Ascending aorta (tissue), 2 donors: ENCODE measurements around the gene PPP1R16B. TPM values are rescaled to one million over a fixed set of nuclear protein-coding genes. Genes with fewer than 3 reads are reported as not detected.

Source experiments
- DNase-seq, 2 donors: peaks; one replicate each; pipeline ENCODE4 v3.0.0-alpha.2; 2019; ENCODE audit warnings: low spot score in 2 of 2
- H3K27ac ChIP-seq, 2 donors: fragments of 200-600 bp; sonication (generic); one replicate each; pipeline ENCODE4 v1.5.1; 2016 to 2017; ENCODE audit warnings: mild to moderate bottlenecking in 1 of 2
- H3K27me3 ChIP-seq: fragments of 200-600 bp; sonication (generic); one replicate; pipeline ENCODE4 v1.5.1; 2017
- H3K36me3 ChIP-seq, 2 donors: fragments of 200-600 bp; sonication (generic); one replicate each; pipeline ENCODE4 v1.5.1; 2016
- H3K4me1 ChIP-seq, 2 donors: fragments of 200-600 bp; sonication (generic); one replicate each; pipeline ENCODE4 v1.5.1; 2016 to 2017; ENCODE audit warnings: mild to moderate bottlenecking in 1 of 2
- H3K4me3 ChIP-seq, 2 donors: fragments of 200-600 bp; sonication (generic); one replicate each; pipeline ENCODE4 v1.5.1; 2016 to 2017; ENCODE audit warnings: mild to moderate bottlenecking in 1 of 2
- H3K9me3 ChIP-seq, 2 donors: fragments of 200-600 bp; sonication (generic); one replicate each; pipeline ENCODE4 v1.5.1; 2016
- CTCF ChIP-seq, 3 experiments: fragments of 200-600 bp in 2 of 3; fragments of 450-650 bp in 1 of 3; sonication (generic) in 2 of 3; IDR thresholded peaks; one replicate each; pipeline ENCODE4 v1.5.1; 2016 to 2019; ENCODE audit warnings: antibody characterized with exemption in 3 of 3, mild to moderate bottlenecking in 1 of 3, moderate library complexity in 1 of 3
- intact Hi-C: fragments of 100-400 bp; cut with DNase I; formaldehyde crosslinking; loops from one replicate; pipeline ENCODE4 v1.15.1; 2023
- total RNA-seq: library from RNA; depleted of rRNA; stranded (reverse); fragments of >200 nt; gene quantifications from one replicate; pipeline ENCODE4 v1.1.0, GENCODE V29; 2016

The PPP1R16B gene
- total RNA-seq, 1 donor from 2014 or later, result 26.4 TPM

GRCh38 chr20:38941726-38942389 lies 136.4 kb downstream of the PPP1R16B start:
- no peak for DNase-seq
- intact Hi-C loops, result no loop called here
- Histone ChIP-seq H3K36me3 (no peaks in the 10 kb centered on the region), H3K4me1 (no peaks in the 10 kb centered on the region), H3K27ac (no peak overlapping the region), H3K9me3 (no peaks in the 10 kb centered on the region), H3K4me3 (no peak overlapping the region), H3K27me3 (no peaks in the 10 kb centered on the region)
- TF ChIP-seq CTCF (IDR thresholded peaks at IDR 0.05), result no peak

- no peak for TF ChIP-seq CTCF (IDR thresholded peaks at IDR 0.05)
- Histone ChIP-seq H3K27ac (no peak overlapping the region), H3K9me3 (no peaks in the 10 kb centered on the region), H3K27me3 (no peaks in the 10 kb centered on the region), H3K4me1 (no peaks in the 10 kb centered on the region), H3K4me3 (no peak overlapping the region), H3K36me3 (no peaks in the 10 kb centered on the region)
- no peak for DNase-seq
- intact Hi-C loops, result no loop called here
Observed at GRCh38 chr20:38945012-38945411, 139.5 kb downstream of the PPP1R16B start.

GRCh38 chr20:38946836-38947235 lies 141.3 kb downstream of the PPP1R16B start:
- H3K36me3 ChIP-seq, result no peaks in the 10 kb centered on the region
- intact Hi-C loops, result no loop called here
- DNase-seq, result no peak
- no peaks in the 10 kb centered on the region for H3K4me1 ChIP-seq
- no peak for TF ChIP-seq CTCF (IDR thresholded peaks at IDR 0.05)
- no peaks in the 10 kb centered on the region for H3K27me3 ChIP-seq
- H3K4me3 ChIP-seq, result no peak overlapping the region
- H3K27ac ChIP-seq, result no peak overlapping the region
- no peaks in the 10 kb centered on the region for H3K9me3 ChIP-seq

- Histone ChIP-seq H3K4me1 (no peaks in the 10 kb centered on the region), H3K4me3 (no peak overlapping the region), H3K36me3 (no peaks in the 10 kb centered on the region), H3K27me3 (no peaks in the 10 kb centered on the region), H3K9me3 (no peaks in the 10 kb centered on the region), H3K27ac (no peak overlapping the region)
- DNase-seq, result no peak
- intact Hi-C loops, result no loop called here
- no peak for TF ChIP-seq CTCF (IDR thresholded peaks at IDR 0.05)
Observed at GRCh38 chr20:38947931-38948362, 142.4 kb downstream of the PPP1R16B start.

GRCh38 chr20:38950254-38950653 lies 144.8 kb downstream of the PPP1R16B start:
- H3K27me3 ChIP-seq, result no peaks in the 10 kb centered on the region
- H3K4me1 ChIP-seq, result no peaks in the 10 kb centered on the region
- no peaks in the 10 kb centered on the region for H3K36me3 ChIP-seq
- H3K9me3 ChIP-seq, result no peaks in the 10 kb centered on the region
- intact Hi-C loops, result no loop called here
- TF ChIP-seq CTCF (IDR thresholded peaks at IDR 0.05), result no peak
- H3K27ac ChIP-seq, result no peak overlapping the region
- no peak for DNase-seq
- H3K4me3 ChIP-seq, result no peak overlapping the region

GRCh38 chr20:38951611-38952010 lies 146.1 kb downstream of the PPP1R16B start:
- no peak for DNase-seq
- Histone ChIP-seq H3K4me1 (no peaks in the 10 kb centered on the region), H3K9me3 (no peaks in the 10 kb centered on the region), H3K36me3 (no peaks in the 10 kb centered on the region), H3K27ac (no peak overlapping the region), H3K4me3 (no peak overlapping the region), H3K27me3 (no peaks in the 10 kb centered on the region)
- intact Hi-C loops, result no loop called here
- no peak for TF ChIP-seq CTCF (IDR thresholded peaks at IDR 0.05)
